ENCODE measurements around the gene ACTN2.

ACTN2 gene

DNA sequence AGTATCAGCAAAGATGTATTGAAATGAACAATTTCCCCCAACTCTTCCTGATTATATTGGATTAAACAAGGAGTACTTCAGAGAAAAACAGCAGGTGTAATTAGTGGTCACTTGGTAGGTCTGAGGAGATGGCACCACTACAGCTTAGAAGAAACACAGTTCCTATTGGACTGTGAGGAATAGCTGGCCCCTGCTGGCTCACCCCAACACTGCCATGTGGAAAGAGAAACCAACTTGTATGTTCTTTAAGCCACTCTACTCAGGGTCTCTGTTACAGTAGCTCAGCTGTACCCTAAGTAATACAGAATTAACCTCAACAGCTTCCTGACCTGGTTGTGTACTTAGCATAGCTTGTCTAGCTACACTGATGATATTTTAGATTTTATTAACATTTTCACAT is 82.3 kb downstream of the ACTN2 start:
- no peak overlapping the region for H3K4me3 ChIP-seq (ENCODE audit: low read depth, low read length)
- DNase-seq (ENCODE audit: low read depth), result no peak
- TF ChIP-seq POLR2A (IDR thresholded peaks at IDR 0.05; ENCODE audit: extremely low read depth, insufficient read length) (no peak), MYC (IDR thresholded peaks at IDR 0.05; ENCODE audit: low read depth, low read length) (no peak), CTCF (IDR thresholded peaks at IDR 0.05; ENCODE audit: low read depth, low read length) (no peak), MAX (IDR thresholded peaks at IDR 0.05; ENCODE audit: low read depth, low read length) (no peak)

GRCh38 chr1:236773919-236774318 is 87.6 kb downstream of the ACTN2 start:
- peak; percentile 42 for DNase-seq (ENCODE audit: low read depth)

GRCh38 chr1:236774926-236775325 is 88.6 kb downstream of the ACTN2 start:
- DNase-seq (ENCODE audit: low read depth), result no peak
- no peak for TF ChIP-seq POLR2A (IDR thresholded peaks at IDR 0.05; ENCODE audit: extremely low read depth, insufficient read length)
- TF ChIP-seq CTCF (IDR thresholded peaks at IDR 0.05; ENCODE audit: low read depth, low read length), result peak; percentile 33
- H3K4me3 ChIP-seq (ENCODE audit: low read depth, low read length), result no peak overlapping the region

More at GRCh38 chr1:236773919-236774318, 87.6 kb downstream of the ACTN2 start:
- no peak overlapping the region for H3K4me3 ChIP-seq (ENCODE audit: low read depth, low read length)
- TF ChIP-seq MAX (IDR thresholded peaks at IDR 0.05; ENCODE audit: low read depth, low read length) (no peak), CTCF (IDR thresholded peaks at IDR 0.05; ENCODE audit: low read depth, low read length) (no peak)

DNA sequence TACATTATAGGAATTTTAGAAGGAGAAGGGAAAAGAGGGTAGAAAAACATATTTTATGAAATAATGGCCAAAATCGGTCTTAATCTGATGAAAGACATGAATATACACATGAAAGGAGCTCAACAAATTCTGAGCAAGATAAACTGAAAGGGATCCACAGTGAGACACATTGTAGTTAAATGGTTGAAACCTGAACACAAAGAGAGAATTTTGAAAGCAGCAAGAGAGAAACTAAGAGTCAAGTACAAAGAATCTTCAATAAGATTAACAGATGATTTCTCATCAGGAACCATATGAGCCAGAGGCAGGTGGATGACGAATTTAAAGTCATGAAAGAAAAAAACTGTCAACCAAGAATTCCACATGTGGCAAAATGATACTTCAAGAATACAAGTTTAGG is 93.0 kb downstream of the ACTN2 start:
- no peak overlapping the region for H3K4me3 ChIP-seq (ENCODE audit: low read depth, low read length)
- no peak for DNase-seq (ENCODE audit: low read depth)
- TF ChIP-seq MYC (IDR thresholded peaks at IDR 0.05; ENCODE audit: low read depth, low read length) (no peak), MAX (IDR thresholded peaks at IDR 0.05; ENCODE audit: low read depth, low read length) (no peak), POLR2A (IDR thresholded peaks at IDR 0.05; ENCODE audit: extremely low read depth, insufficient read length) (no peak), CTCF (IDR thresholded peaks at IDR 0.05; ENCODE audit: low read depth, low read length) (no peak)

DNA sequence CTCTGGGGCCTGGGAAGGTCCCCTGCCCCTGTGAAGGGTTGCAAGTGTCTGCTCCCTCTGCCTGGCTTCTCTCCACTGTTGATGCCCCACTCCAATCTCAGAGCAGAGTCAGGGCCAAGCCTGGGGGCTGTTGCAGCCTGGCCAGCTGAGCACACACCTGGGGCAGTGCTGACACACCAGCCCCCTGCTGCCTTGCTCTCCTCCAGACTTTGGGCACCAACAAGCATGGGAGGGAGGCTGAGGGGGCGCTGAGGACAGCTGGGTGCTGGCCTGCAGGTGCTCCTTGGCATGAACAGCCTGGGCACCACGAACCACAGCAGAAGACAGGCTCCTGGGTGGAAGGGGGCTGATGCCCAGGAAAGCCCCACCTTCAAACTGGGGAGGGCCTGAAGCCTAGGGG is 99.2 kb downstream of the ACTN2 start:
- TF ChIP-seq CTCF (IDR thresholded peaks at IDR 0.05; ENCODE audit: low read depth, low read length) (no peak), MYC (IDR thresholded peaks at IDR 0.05; ENCODE audit: low read depth, low read length) (no peak), POLR2A (IDR thresholded peaks at IDR 0.05; ENCODE audit: extremely low read depth, insufficient read length) (no peak), MAX (IDR thresholded peaks at IDR 0.05; ENCODE audit: low read depth, low read length) (no peak)
- no peak overlapping the region for H3K4me3 ChIP-seq (ENCODE audit: low read depth, low read length)
- no peak for DNase-seq (ENCODE audit: low read depth)

DNA sequence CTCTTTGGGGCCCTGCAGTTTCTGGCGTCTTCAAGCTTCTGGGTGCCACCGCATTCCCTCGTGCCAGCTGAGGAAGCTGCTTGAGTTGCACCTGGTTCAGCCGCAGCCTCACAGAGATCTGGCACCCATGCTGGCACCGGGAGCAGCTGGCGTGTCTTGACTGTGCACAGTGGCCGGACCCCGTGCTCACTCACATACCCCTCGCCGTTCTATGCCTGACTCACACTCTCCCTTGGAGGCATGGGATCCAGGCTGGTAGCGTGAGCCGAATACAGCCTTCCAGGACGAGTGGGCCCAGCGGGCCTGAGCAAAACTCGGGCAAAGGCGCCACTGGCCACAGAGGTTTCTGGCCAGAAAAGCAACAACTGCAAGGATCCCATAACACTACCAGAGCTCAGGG is 100.2 kb downstream of the ACTN2 start:
- TF ChIP-seq POLR2A (IDR thresholded peaks at IDR 0.05; ENCODE audit: extremely low read depth, insufficient read length) (no peak), MYC (IDR thresholded peaks at IDR 0.05; ENCODE audit: low read depth, low read length) (no peak), CTCF (IDR thresholded peaks at IDR 0.05; ENCODE audit: low read depth, low read length) (no peak), MAX (IDR thresholded peaks at IDR 0.05; ENCODE audit: low read depth, low read length) (no peak)
- no peak overlapping the region for H3K4me3 ChIP-seq (ENCODE audit: low read depth, low read length)
- no peak for DNase-seq (ENCODE audit: low read depth)
